Measurements from ENCODE around the gene BSN.
A peak's percentile ranks its signal among the peaks of the same experiment; 100 is the strongest.

The BSN gene, protein sequence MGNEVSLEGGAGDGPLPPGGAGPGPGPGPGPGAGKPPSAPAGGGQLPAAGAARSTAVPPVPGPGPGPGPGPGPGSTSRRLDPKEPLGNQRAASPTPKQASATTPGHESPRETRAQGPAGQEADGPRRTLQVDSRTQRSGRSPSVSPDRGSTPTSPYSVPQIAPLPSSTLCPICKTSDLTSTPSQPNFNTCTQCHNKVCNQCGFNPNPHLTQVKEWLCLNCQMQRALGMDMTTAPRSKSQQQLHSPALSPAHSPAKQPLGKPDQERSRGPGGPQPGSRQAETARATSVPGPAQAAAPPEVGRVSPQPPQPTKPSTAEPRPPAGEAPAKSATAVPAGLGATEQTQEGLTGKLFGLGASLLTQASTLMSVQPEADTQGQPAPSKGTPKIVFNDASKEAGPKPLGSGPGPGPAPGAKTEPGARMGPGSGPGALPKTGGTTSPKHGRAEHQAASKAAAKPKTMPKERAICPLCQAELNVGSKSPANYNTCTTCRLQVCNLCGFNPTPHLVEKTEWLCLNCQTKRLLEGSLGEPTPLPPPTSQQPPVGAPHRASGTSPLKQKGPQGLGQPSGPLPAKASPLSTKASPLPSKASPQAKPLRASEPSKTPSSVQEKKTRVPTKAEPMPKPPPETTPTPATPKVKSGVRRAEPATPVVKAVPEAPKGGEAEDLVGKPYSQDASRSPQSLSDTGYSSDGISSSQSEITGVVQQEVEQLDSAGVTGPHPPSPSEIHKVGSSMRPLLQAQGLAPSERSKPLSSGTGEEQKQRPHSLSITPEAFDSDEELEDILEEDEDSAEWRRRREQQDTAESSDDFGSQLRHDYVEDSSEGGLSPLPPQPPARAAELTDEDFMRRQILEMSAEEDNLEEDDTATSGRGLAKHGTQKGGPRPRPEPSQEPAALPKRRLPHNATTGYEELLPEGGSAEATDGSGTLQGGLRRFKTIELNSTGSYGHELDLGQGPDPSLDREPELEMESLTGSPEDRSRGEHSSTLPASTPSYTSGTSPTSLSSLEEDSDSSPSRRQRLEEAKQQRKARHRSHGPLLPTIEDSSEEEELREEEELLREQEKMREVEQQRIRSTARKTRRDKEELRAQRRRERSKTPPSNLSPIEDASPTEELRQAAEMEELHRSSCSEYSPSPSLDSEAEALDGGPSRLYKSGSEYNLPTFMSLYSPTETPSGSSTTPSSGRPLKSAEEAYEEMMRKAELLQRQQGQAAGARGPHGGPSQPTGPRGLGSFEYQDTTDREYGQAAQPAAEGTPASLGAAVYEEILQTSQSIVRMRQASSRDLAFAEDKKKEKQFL (N-terminal part only)

GRCh38 chr3:49553692-49554632 is at the start of gene BSN:
Gene BSN, plus strand, starts transcription at chr3:49554477. Its CDS starts 126 bp downstream, at chr3:49554603.
- Histone ChIP-seq H3K9me3 (ENCODE audit: control insufficient read depth, insufficient read depth, low read length) (no peaks in the 10 kb centered on the region), H3K27ac (ENCODE audit: low read depth, low read length) (peak within 1 kb of the TSS; percentile 79), H3K4me3 (ENCODE audit: low read depth, low read length) (peak within 1 kb of the TSS; percentile 93), H3K4me1 (ENCODE audit: control insufficient read depth, insufficient read depth, low read length) (peaks cover 15% of the 10 kb centered on the region), H3K9ac (ENCODE audit: low read depth, low read length) (peak within 1 kb of the TSS; percentile 65), H3K36me3 (ENCODE audit: control insufficient read depth, insufficient read depth, low read length) (no peaks in the 10 kb centered on the region), H3K27me3 (ENCODE audit: control insufficient read depth, insufficient read depth, low read length) (peaks cover 13% of the 10 kb centered on the region)

GRCh38 chr3:49506906-49507305 is 47.4 kb upstream of the BSN start:
- no peak overlapping the region for H3K9ac ChIP-seq (ENCODE audit: low read depth, low read length)

GRCh38 chr3:49509028-49509561 is 45.2 kb upstream of the BSN start:
- Histone ChIP-seq H3K9ac (ENCODE audit: low read depth, low read length) (no peak overlapping the region), H3K4me1 (ENCODE audit: control insufficient read depth, insufficient read depth, low read length) (no peaks in the 10 kb centered on the region), H3K9me3 (ENCODE audit: control insufficient read depth, insufficient read depth, low read length) (no peaks in the 10 kb centered on the region), H3K27me3 (ENCODE audit: control insufficient read depth, insufficient read depth, low read length) (no peaks in the 10 kb centered on the region), H3K36me3 (ENCODE audit: control insufficient read depth, insufficient read depth, low read length) (peaks cover 35% of the 10 kb centered on the region), H3K27ac (ENCODE audit: low read depth, low read length) (no peak overlapping the region), H3K4me3 (ENCODE audit: low read depth, low read length) (no peak overlapping the region)

More at GRCh38 chr3:49506906-49507305, 47.4 kb upstream of the BSN start:
- peaks cover 20% of the 10 kb centered on the region for H3K36me3 ChIP-seq (ENCODE audit: control insufficient read depth, insufficient read depth, low read length)
- no peaks in the 10 kb centered on the region for H3K27me3 ChIP-seq (ENCODE audit: control insufficient read depth, insufficient read depth, low read length)
- H3K4me1 ChIP-seq (ENCODE audit: control insufficient read depth, insufficient read depth, low read length): no peaks in the 10 kb centered on the region
- no peak overlapping the region for H3K4me3 ChIP-seq (ENCODE audit: low read depth, low read length)
- no peak overlapping the region for H3K27ac ChIP-seq (ENCODE audit: low read depth, low read length)
- no peaks in the 10 kb centered on the region for H3K9me3 ChIP-seq (ENCODE audit: control insufficient read depth, insufficient read depth, low read length)

- Histone ChIP-seq H3K36me3 (ENCODE audit: control insufficient read depth, insufficient read depth, low read length) (peaks cover 52% of the 10 kb centered on the region), H3K4me1 (ENCODE audit: control insufficient read depth, insufficient read depth, low read length) (no peaks in the 10 kb centered on the region), H3K9ac (ENCODE audit: low read depth, low read length) (no peak overlapping the region), H3K4me3 (ENCODE audit: low read depth, low read length) (no peak overlapping the region), H3K9me3 (ENCODE audit: control insufficient read depth, insufficient read depth, low read length) (no peaks in the 10 kb centered on the region), H3K27me3 (ENCODE audit: control insufficient read depth, insufficient read depth, low read length) (no peaks in the 10 kb centered on the region), H3K27ac (ENCODE audit: low read depth, low read length) (no peak overlapping the region)
Observed at GRCh38 chr3:49511639-49512038, 42.6 kb upstream of the BSN start.

DNA sequence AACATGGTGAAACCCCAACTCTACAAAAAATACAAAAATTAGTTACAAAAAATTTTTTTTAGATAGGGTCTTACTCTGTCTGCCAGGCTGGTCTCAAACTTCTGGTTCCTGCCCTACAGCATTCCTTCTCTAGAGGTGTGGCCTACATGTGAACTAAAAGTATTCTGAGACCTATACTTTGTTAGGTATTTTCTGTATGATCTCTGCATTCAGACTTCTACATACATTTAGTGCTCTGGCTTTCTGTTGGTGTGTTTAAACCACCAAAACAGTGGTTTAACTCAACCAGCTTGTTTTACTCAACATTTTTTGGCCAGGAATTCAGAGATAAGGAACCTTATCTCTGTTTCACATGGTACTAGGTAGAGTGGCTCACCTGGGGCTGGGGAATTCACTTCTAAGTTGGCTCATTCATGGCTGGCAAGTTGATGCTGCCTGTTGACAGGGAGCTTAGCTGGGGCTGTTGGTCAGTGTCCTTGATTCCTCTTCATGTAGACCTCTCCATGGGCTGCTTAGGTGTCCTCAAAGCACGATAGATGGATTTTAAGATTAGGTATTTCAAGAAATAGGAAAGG is 41.4 kb upstream of the BSN start:
- Histone ChIP-seq H3K9ac (ENCODE audit: low read depth, low read length) (no peak overlapping the region), H3K27me3 (ENCODE audit: control insufficient read depth, insufficient read depth, low read length) (no peaks in the 10 kb centered on the region), H3K4me3 (ENCODE audit: low read depth, low read length) (no peak overlapping the region), H3K4me1 (ENCODE audit: control insufficient read depth, insufficient read depth, low read length) (no peaks in the 10 kb centered on the region), H3K9me3 (ENCODE audit: control insufficient read depth, insufficient read depth, low read length) (no peaks in the 10 kb centered on the region), H3K36me3 (ENCODE audit: control insufficient read depth, insufficient read depth, low read length) (peaks cover 62% of the 10 kb centered on the region), H3K27ac (ENCODE audit: low read depth, low read length) (no peak overlapping the region)

DNA sequence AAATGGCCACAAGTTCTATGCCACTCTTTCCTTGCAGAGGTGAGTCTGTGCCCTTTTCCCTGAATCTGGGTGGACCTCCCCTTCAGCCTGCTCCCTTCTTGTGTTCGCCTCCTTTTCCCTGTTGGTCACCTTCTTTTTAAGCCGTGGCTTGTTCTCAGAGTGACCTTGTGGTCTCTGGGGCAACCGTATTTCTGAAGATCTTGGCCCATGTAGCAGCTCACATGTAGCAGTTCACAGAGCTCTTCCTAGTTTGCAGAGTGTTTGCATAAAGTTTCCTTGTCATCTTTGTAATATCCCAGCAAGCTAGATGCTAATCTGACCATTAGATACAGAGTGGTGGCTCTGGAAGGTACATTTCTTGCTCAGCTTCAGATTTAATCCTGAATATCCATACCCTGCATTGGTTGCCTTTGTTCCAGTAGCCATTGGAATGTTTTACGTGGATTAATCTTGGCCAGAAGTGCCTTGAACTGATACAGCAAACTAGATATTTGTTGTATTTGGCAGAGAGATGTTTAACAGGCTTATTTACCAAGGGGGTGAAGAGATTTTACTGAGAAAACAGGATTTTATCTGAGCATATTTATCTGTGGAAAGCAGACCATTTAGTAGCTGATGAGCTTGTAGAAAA is 40.7 kb upstream of the BSN start:
- H3K4me1 ChIP-seq (ENCODE audit: control insufficient read depth, insufficient read depth, low read length): no peaks in the 10 kb centered on the region
- no peak overlapping the region for H3K27ac ChIP-seq (ENCODE audit: low read depth, low read length)
- H3K9ac ChIP-seq (ENCODE audit: low read depth, low read length): no peak overlapping the region
- peaks cover 69% of the 10 kb centered on the region for H3K36me3 ChIP-seq (ENCODE audit: control insufficient read depth, insufficient read depth, low read length)
- H3K27me3 ChIP-seq (ENCODE audit: control insufficient read depth, insufficient read depth, low read length): no peaks in the 10 kb centered on the region
- no peaks in the 10 kb centered on the region for H3K9me3 ChIP-seq (ENCODE audit: control insufficient read depth, insufficient read depth, low read length)
- no peak overlapping the region for H3K4me3 ChIP-seq (ENCODE audit: low read depth, low read length)

DNA sequence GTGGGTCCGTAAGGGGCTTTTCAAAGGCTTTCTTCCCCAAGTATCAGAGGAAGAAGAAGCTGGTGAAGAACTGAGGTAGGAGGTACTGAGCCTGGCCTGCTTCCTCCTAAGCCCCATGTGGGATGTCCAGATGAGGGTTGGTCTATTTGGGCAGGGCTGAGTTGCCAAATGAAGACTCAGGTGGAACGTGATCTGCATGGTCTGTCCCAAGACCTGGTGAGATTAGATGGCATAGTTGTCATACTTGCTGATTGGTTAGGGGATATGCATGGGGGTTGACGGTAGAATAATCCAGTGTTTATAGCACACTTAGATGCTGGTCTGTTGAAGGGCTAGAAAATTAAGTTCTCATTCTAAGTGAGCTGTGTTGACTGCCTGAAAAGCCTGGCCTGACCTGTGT is 36.3 kb upstream of the BSN start:
- H3K9me3 ChIP-seq (ENCODE audit: control insufficient read depth, insufficient read depth, low read length): no peaks in the 10 kb centered on the region
- no peaks in the 10 kb centered on the region for H3K4me1 ChIP-seq (ENCODE audit: control insufficient read depth, insufficient read depth, low read length)
- no peak overlapping the region for H3K27ac ChIP-seq (ENCODE audit: low read depth, low read length)
- H3K27me3 ChIP-seq (ENCODE audit: control insufficient read depth, insufficient read depth, low read length): no peaks in the 10 kb centered on the region
- H3K36me3 ChIP-seq (ENCODE audit: control insufficient read depth, insufficient read depth, low read length): peaks cover 54% of the 10 kb centered on the region
- H3K4me3 ChIP-seq (ENCODE audit: low read depth, low read length): no peak overlapping the region
- no peak overlapping the region for H3K9ac ChIP-seq (ENCODE audit: low read depth, low read length)

DNA sequence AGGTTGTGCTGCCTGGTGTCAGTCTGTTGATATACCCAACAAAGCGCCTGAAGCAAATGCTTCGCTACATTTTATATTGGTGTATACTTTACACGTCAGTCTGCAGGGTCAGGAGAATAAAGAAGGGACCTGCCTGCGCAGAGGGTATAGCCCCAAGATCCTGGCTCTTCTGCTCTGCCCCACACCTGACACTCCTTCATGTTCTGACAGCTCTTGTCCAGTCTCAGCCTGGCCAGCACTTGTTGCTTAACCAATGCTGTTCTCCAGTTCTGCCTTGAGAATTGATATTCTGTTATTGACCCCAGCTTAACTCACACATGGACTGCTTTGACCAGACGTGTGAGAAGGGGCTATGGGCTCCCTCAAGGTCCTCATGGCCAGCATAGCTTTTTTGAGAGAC is 35.8 kb upstream of the BSN start:
- H3K27me3 ChIP-seq (ENCODE audit: control insufficient read depth, insufficient read depth, low read length): no peaks in the 10 kb centered on the region
- H3K4me1 ChIP-seq (ENCODE audit: control insufficient read depth, insufficient read depth, low read length): no peaks in the 10 kb centered on the region
- peaks cover 49% of the 10 kb centered on the region for H3K36me3 ChIP-seq (ENCODE audit: control insufficient read depth, insufficient read depth, low read length)
- no peaks in the 10 kb centered on the region for H3K9me3 ChIP-seq (ENCODE audit: control insufficient read depth, insufficient read depth, low read length)
- no peak overlapping the region for H3K9ac ChIP-seq (ENCODE audit: low read depth, low read length)
- H3K4me3 ChIP-seq (ENCODE audit: low read depth, low read length): no peak overlapping the region
- H3K27ac ChIP-seq (ENCODE audit: low read depth, low read length): no peak overlapping the region

DNA sequence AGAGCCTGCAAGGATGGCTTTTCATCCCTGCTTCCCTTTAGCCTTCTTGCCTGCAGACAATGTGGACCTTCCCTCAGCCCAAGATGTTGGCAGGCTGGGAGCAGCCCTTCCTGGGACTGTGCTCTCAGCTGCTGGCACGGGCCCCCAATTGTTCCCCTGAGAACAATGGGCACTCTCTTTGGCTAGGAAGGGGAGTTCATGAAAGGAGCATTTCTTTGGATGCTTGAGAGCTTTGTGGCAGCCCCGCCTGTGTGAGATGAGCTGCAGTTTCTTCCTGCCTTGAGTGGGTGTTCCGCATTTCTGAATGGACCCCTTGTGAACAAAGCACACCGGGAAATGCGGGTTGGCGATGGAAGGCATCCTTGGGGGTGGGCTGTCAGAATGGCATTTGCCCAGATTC is 35.0 kb upstream of the BSN start:
- Histone ChIP-seq H3K27ac (ENCODE audit: low read depth, low read length) (no peak overlapping the region), H3K36me3 (ENCODE audit: control insufficient read depth, insufficient read depth, low read length) (peaks cover 47% of the 10 kb centered on the region), H3K4me1 (ENCODE audit: control insufficient read depth, insufficient read depth, low read length) (no peaks in the 10 kb centered on the region), H3K4me3 (ENCODE audit: low read depth, low read length) (no peak overlapping the region), H3K9ac (ENCODE audit: low read depth, low read length) (no peak overlapping the region), H3K9me3 (ENCODE audit: control insufficient read depth, insufficient read depth, low read length) (no peaks in the 10 kb centered on the region), H3K27me3 (ENCODE audit: control insufficient read depth, insufficient read depth, low read length) (no peaks in the 10 kb centered on the region)

Measured in HUES48 (cell line).